Endothelial cell of umbilical vein (primary cell): Measurements from ENCODE around the gene TTYH2. TPM values are rescaled to one million over a fixed set of nuclear protein-coding genes. Genes with fewer than 3 reads are reported as not detected.

Experiments
- BruUV-seq: library from RNA; stranded (reverse); fragments of 400-500 nt; replicated peaks from 2 replicates; lab custom pipeline; 2021; lab: Mats Ljungman, UMichigan
- CTCF ChIA-PET: fragments of 300-600, 350-600 bp; sonication (Branson Sonifier 250); formaldehyde crosslinking; loops from one replicate; lab custom pipeline; 2021; ENCODE audit warnings: antibody characterized with exemption, inconsistent platforms; lab: Charles Lee
- POLR2A ChIA-PET: fragments of 300-600, 350-600 bp; sonication (Branson Sonifier 250); formaldehyde crosslinking; loops from one replicate; lab custom pipeline; 2021; ENCODE audit warnings: antibody characterized with exemption, inconsistent platforms; lab: Charles Lee
- DNase-seq: peaks from one replicate; pipeline ENCODE4 v3.0.0-alpha.2; 2011; ENCODE audit warnings: low read depth, low spot score
- FAIRE-seq: peaks from 2 replicates; lab custom pipeline; 2011; peaks lifted over from hg19 to GRCh38; lab: Jason Lieb, UNC
- H2AFZ ChIP-seq: 2 replicates; pipeline ENCODE4 v1.6.0; 2012; ENCODE audit warnings: low read depth, low read length, control low read depth, inconsistent platforms
- H3K27ac ChIP-seq: 2 replicates; pipeline ENCODE4 v1.5.1; 2011; ENCODE audit warnings: low read depth, mild to moderate bottlenecking, control low read depth, low read length, moderate library complexity; ENCODE audit not compliant: insufficient read depth
- H3K27me3 ChIP-seq, 2 experiments: 2 replicates each; pipeline versions ENCODE4 v1.6.0 to v1.6.1; 2011; ENCODE audit warnings: low read length in 2 of 2, mixed read lengths in 1 of 2; ENCODE audit not compliant: control insufficient read depth in 2 of 2, insufficient read depth in 2 of 2
- H3K36me3 ChIP-seq, 2 experiments: 2 replicates in 1 of 2; 3 replicates in 1 of 2; pipeline ENCODE4 v1.5.1; 2011; ENCODE audit warnings: low read length in 2 of 2, mild to moderate bottlenecking in 1 of 2, moderate library complexity in 1 of 2; ENCODE audit not compliant: control insufficient read depth in 2 of 2, insufficient read depth in 2 of 2; ENCODE audit errors: extremely low read depth in 1 of 2
- H3K4me1 ChIP-seq: 3 replicates; pipeline ENCODE4 v1.5.1; 2011; ENCODE audit warnings: mild to moderate bottlenecking, low read length; ENCODE audit not compliant: control insufficient read depth, insufficient read depth; ENCODE audit errors: extremely low read depth
- H3K4me2 ChIP-seq: 2 replicates; pipeline ENCODE4 v1.6.1; 2011; ENCODE audit warnings: low read length, control low read depth, mixed read lengths; ENCODE audit not compliant: insufficient read depth
- H3K4me3 ChIP-seq, 3 experiments: fragments of 200-600 bp in 1 of 3; sonication (generic), shearing (Covaris generic) in 1 of 3; replicated peaks in 1 of 3; 2 replicates each; pipeline ENCODE4 v1.5.1; 2011 to 2016; ENCODE audit warnings: control low read depth in 3 of 3, low read length in 3 of 3, mild to moderate bottlenecking in 2 of 3, inconsistent platforms in 1 of 3, low read depth in 1 of 3, moderate library complexity in 1 of 3; ENCODE audit not compliant: insufficient read depth in 1 of 3
- H3K79me2 ChIP-seq: 2 replicates; pipeline ENCODE4 v1.6.0; 2012; ENCODE audit warnings: low read length, inconsistent platforms; ENCODE audit not compliant: control insufficient read depth, insufficient read depth
- H3K9ac ChIP-seq: replicated peaks from 2 replicates; pipeline ENCODE3; 2011; ENCODE audit warnings: low read length, control low read depth; ENCODE audit not compliant: insufficient read depth; ENCODE audit errors: extremely low read depth
- H3K9me1 ChIP-seq: replicated peaks from 3 replicates; pipeline ENCODE4 v1.6.0; 2011; ENCODE audit warnings: mild to moderate bottlenecking, low read length; ENCODE audit not compliant: control insufficient read depth, insufficient read depth; ENCODE audit errors: extremely low read depth
- H3K9me3 ChIP-seq: replicated peaks from 2 replicates; pipeline ENCODE4 v1.5.1; 2012; ENCODE audit warnings: low read length, inconsistent platforms; ENCODE audit not compliant: control insufficient read depth, insufficient read depth
- H4K20me1 ChIP-seq: replicated peaks from 2 replicates; pipeline ENCODE3; 2011; ENCODE audit warnings: mild to moderate bottlenecking, low read length; ENCODE audit not compliant: control insufficient read depth, insufficient read depth; ENCODE audit errors: extremely low read depth
- CTCF ChIP-seq, 2 donors: IDR thresholded peaks; 1 replicate in 1 of 2; 2 replicates in 1 of 2; pipeline ENCODE4 v1.5.1; 2011; ENCODE audit warnings: low read length in 2 of 2, mild to moderate bottlenecking in 2 of 2, moderate library complexity in 2 of 2, control low read depth in 1 of 2, inconsistent platforms in 1 of 2, low read depth in 1 of 2; ENCODE audit not compliant: insufficient read depth in 1 of 2; ENCODE audit errors: extremely low read depth in 1 of 2
- EZH2 ChIP-seq: IDR thresholded peaks from 2 replicates; pipeline ENCODE4 v1.6.1; 2012; ENCODE audit warnings: borderline replicate concordance, low read depth, mild to moderate bottlenecking, moderate library complexity, low read length, inconsistent platforms; ENCODE audit not compliant: severe bottlenecking
- FOS ChIP-seq: IDR thresholded peaks from 2 replicates; pipeline ENCODE4 v1.6.1; 2011; ENCODE audit warnings: mild to moderate bottlenecking, low read length, moderate library complexity, borderline replicate concordance; ENCODE audit not compliant: insufficient read depth
- GATA2 ChIP-seq: IDR thresholded peaks from 2 replicates; pipeline ENCODE4 v1.7.0; 2011; ENCODE audit warnings: low read depth, mild to moderate bottlenecking, moderate library complexity, mixed read lengths, low read length; ENCODE audit not compliant: insufficient read length, insufficient read depth
- JUN ChIP-seq: IDR thresholded peaks from 2 replicates; pipeline ENCODE4 v1.6.1; 2011; ENCODE audit warnings: borderline replicate concordance, low read depth; ENCODE audit not compliant: insufficient read length, insufficient read depth
- MAX ChIP-seq: IDR thresholded peaks from 2 replicates; pipeline ENCODE4 v1.6.1; 2011; ENCODE audit not compliant: insufficient read depth, insufficient read length
- MYC ChIP-seq: IDR thresholded peaks from one replicate; pipeline ENCODE4 v1.6.1; 2011; ENCODE audit warnings: mild to moderate bottlenecking, low read depth, low read length
- POLR2A ChIP-seq: IDR thresholded peaks from 2 replicates; pipeline ENCODE4 v1.6.1; 2012; ENCODE audit warnings: low read depth, mild to moderate bottlenecking, control low read depth, low read length
- POLR2AphosphoS5 ChIP-seq: IDR thresholded peaks from 2 replicates; pipeline ENCODE4 v1.6.1; 2012; ENCODE audit warnings: low read depth, mild to moderate bottlenecking, control low read depth, low read length, moderate library complexity; ENCODE audit not compliant: insufficient read depth
- dilution Hi-C: fragments of 300-500 bp; cut with MboI; formaldehyde crosslinking; loops from one replicate; pipeline ENCODE4 v1.15.0; 2019; ENCODE audit warnings: low sequenced_read_pairs; ENCODE audit not compliant: extremely low pct_ligation_motif_present
- intact Hi-C: fragments of 100-400 bp; cut with micrococcal nuclease; formaldehyde crosslinking; loops from one replicate; pipeline ENCODE4 v1.10.0; 2022
- polyA plus RNA-seq, 4 experiments: library from polyadenylated mRNA; depleted of rRNA in 3 of 4; stranded (reverse) in 3 of 4; unstranded in 1 of 4; fragments of >200 nt; gene quantifications; 2 replicates each; pipeline versions ENCODE4 v1.2.1 to v1.2.3, GENCODE V29; 2011 to 2012; ENCODE audit warnings: missing spikeins in 1 of 4
- total RNA-seq: library from RNA; stranded (reverse); gene quantifications from 2 replicates; pipeline ENCODE4 v1.2.3, GENCODE V29; 2021

TTYH2 gene
- total and polyA plus RNA-seq, 2 donors (not counting 3 experiments of a cell fraction or from before 2014, with no cell fraction given): 0.75 to 2.0 TPM

- Histone ChIP-seq H3K4me3 (no peak overlapping the region), H3K27me3 (no peaks in the 10 kb centered on the region), H3K27ac (no peak overlapping the region), H2AFZ (no peak overlapping the region), H3K9me3 (no peaks in the 10 kb centered on the region), H3K36me3 (no peaks in the 10 kb centered on the region), H3K4me2 (no peak overlapping the region), H3K9me1 (no peaks in the 10 kb centered on the region), H4K20me1 (no peaks in the 10 kb centered on the region), H3K4me1 (no peaks in the 10 kb centered on the region), H3K9ac (no peak overlapping the region), H3K79me2 (no peaks in the 10 kb centered on the region)
- no peak for FAIRE-seq
- no TSS peak for BruUV-seq
- ChIA-PET CTCF (no interaction called here), POLR2A (no interaction called here)
- intact Hi-C loops: no loop called here
- dilution Hi-C loops: no loop called here
- TF ChIP-seq FOS: no peak
- TF ChIP-seq EZH2: no peak
- no peak for TF ChIP-seq MAX
- TF ChIP-seq CTCF (IDR thresholded peaks at IDR 0.05; ENCODE audit: extremely low read depth in 1 of 2, insufficient read depth in 1 of 2, low read depth in 1 of 2, low read length in 2 of 2): no peak
- no peak for TF ChIP-seq JUN
- no peak for TF ChIP-seq MYC
- TF ChIP-seq POLR2A: no peak
- no peak for TF ChIP-seq GATA2
- no peak for TF ChIP-seq POLR2AphosphoS5
- DNase-seq: no peak
Measured at GRCh38 chr17:74268558-74268957, 55.2 kb downstream of the TTYH2 start.
